Measurements from ENCODE around the gene RWDD1.

DNA sequence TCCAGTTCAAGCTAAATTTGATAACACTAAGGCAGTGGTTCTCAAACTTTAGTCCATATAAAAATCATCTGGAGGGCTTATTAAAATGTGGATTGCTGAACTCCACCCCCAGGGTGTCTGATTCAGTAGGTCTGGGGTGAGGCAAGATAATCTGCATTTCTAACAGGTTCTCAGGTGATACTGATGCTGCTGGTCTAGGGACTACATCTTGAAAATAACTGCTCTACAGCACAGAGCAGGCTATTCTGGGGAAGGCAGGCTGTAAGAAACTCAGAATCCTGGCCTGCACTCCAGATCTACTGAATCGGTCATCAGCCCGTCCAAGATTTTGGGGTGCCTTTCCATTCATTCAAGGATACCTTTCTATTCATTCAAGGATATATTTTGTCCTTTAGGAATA is 48.4 kb upstream of the RWDD1 start:
- TF ChIP-seq, protein P1, sequence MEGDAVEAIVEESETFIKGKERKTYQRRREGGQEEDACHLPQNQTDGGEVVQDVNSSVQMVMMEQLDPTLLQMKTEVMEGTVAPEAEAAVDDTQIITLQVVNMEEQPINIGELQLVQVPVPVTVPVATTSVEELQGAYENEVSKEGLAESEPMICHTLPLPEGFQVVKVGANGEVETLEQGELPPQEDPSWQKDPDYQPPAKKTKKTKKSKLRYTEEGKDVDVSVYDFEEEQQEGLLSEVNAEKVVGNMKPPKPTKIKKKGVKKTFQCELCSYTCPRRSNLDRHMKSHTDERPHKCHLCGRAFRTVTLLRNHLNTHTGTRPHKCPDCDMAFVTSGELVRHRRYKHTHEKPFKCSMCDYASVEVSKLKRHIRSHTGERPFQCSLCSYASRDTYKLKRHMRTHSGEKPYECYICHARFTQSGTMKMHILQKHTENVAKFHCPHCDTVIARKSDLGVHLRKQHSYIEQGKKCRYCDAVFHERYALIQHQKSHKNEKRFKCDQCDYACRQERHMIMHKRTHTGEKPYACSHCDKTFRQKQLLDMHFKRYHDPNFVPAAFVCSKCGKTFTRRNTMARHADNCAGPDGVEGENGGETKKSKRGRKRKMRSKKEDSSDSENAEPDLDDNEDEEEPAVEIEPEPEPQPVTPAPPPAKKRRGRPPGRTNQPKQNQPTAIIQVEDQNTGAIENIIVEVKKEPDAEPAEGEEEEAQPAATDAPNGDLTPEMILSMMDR (IDR thresholded peaks at IDR 0.05): no peak
- no peak for TF ChIP-seq TCF12 (IDR thresholded peaks at IDR 0.05)
- no peak for TF ChIP-seq GABPA (IDR thresholded peaks at IDR 0.05; ENCODE audit: low read depth)
- TF ChIP-seq, protein P2, sequence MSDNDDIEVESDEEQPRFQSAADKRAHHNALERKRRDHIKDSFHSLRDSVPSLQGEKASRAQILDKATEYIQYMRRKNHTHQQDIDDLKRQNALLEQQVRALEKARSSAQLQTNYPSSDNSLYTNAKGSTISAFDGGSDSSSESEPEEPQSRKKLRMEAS (IDR thresholded peaks at IDR 0.05; ENCODE audit: low read depth): no peak
- no peak for TF ChIP-seq EZH2phosphoT487 (IDR thresholded peaks at IDR 0.05; ENCODE audit: borderline replicate concordance, low read depth)
- TF ChIP-seq MEF2A (IDR thresholded peaks at IDR 0.05; ENCODE audit: borderline replicate concordance, low read depth): no peak
- TF ChIP-seq RFX5 (IDR thresholded peaks at IDR 0.05; ENCODE audit: low read length): no peak
- TF ChIP-seq RCOR1 (IDR thresholded peaks at IDR 0.05; ENCODE audit: low read length): no peak
- TF ChIP-seq ELF1 (IDR thresholded peaks at IDR 0.05): no peak
- no peak for TF ChIP-seq EP300 (IDR thresholded peaks at IDR 0.05; ENCODE audit: borderline replicate concordance in 1 of 2, low read depth in 1 of 2, low read length in 1 of 2)
- no peak for TF ChIP-seq RAD21 (IDR thresholded peaks at IDR 0.05; ENCODE audit: low read length)
- TF ChIP-seq POLR2AphosphoS5 (IDR thresholded peaks at IDR 0.05; ENCODE audit: low read depth, low read length): no peak
- TF ChIP-seq, protein P3, sequence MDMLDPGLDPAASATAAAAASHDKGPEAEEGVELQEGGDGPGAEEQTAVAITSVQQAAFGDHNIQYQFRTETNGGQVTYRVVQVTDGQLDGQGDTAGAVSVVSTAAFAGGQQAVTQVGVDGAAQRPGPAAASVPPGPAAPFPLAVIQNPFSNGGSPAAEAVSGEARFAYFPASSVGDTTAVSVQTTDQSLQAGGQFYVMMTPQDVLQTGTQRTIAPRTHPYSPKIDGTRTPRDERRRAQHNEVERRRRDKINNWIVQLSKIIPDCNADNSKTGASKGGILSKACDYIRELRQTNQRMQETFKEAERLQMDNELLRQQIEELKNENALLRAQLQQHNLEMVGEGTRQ (IDR thresholded peaks at IDR 0.05; ENCODE audit: borderline replicate concordance, low read depth, low read length): no peak
